Type B pancreatic cell (in vitro differentiated cells): ENCODE data around the gene RPH3AL. TPM values are rescaled to one million over a fixed set of nuclear protein-coding genes. Genes with fewer than 3 reads are reported as not detected.

Experiments used
- DNase-seq: peaks from one replicate; pipeline ENCODE4 v3.0.0; 2021; ENCODE audit warnings: mixed read lengths; ENCODE audit not compliant: unreplicated experiment; ENCODE audit errors: extremely low spot score
- H3K27ac Mint-ChIP-seq: 2 replicates; pipeline ENCODE4 v1.8.0; 2021; ENCODE audit warnings: mild to moderate bottlenecking, mixed read lengths
- H3K27me3 Mint-ChIP-seq: 2 replicates; pipeline ENCODE4 v1.8.0; 2021; ENCODE audit warnings: mixed read lengths
- H3K36me3 Mint-ChIP-seq: 2 replicates; pipeline ENCODE4 v1.8.0; 2021; ENCODE audit warnings: mixed read lengths
- H3K4me1 Mint-ChIP-seq: one replicate; pipeline ENCODE4 v1.8.0; 2021; ENCODE audit warnings: mixed read lengths; ENCODE audit not compliant: unreplicated experiment
- H3K4me3 Mint-ChIP-seq: 2 replicates; pipeline ENCODE4 v1.8.0; 2021; ENCODE audit warnings: mild to moderate bottlenecking, mixed read lengths
- H3K9me3 Mint-ChIP-seq: 2 replicates; pipeline ENCODE4 v1.8.0; 2021; ENCODE audit warnings: mixed read lengths
- CTCF ChIP-seq: fragments of 200-600 bp; sonication (generic); conservative IDR thresholded peaks from 2 replicates; pipeline ENCODE4 v1.5.0; 2021; ENCODE audit warnings: antibody characterized with exemption, mild to moderate bottlenecking
- total RNA-seq: library from RNA; stranded (reverse); gene quantifications from 2 replicates; pipeline ENCODE4 v1.2.1, GENCODE V29; 2021; ENCODE audit warnings: low replicate concordance

The RPH3AL gene
- total RNA-seq, 1 donor from 2014 or later = 13.5 TPM

GRCh38 chr17:291587-291986 is 61.0 kb downstream of the RPH3AL start:
- no peak overlapping the region for H3K4me3 Mint-ChIP-seq
- TF ChIP-seq CTCF = no peak
- no peaks in the 10 kb centered on the region for H3K9me3 Mint-ChIP-seq
- no peak overlapping the region for H3K27ac Mint-ChIP-seq
- H3K27me3 Mint-ChIP-seq = no peaks in the 10 kb centered on the region
- DNase-seq = no peak
- H3K36me3 Mint-ChIP-seq = no peaks in the 10 kb centered on the region
- H3K4me1 Mint-ChIP-seq = peaks cover 11% of the 10 kb centered on the region

GRCh38 chr17:290626-291025 is 62.0 kb downstream of the RPH3AL start:
- Mint-ChIP-seq H3K27me3 (no peaks in the 10 kb centered on the region), H3K36me3 (no peaks in the 10 kb centered on the region), H3K27ac (no peak overlapping the region), H3K4me3 (no peak overlapping the region), H3K9me3 (no peaks in the 10 kb centered on the region), H3K4me1 (peaks cover 15% of the 10 kb centered on the region)
- no peak for DNase-seq
- no peak for TF ChIP-seq CTCF

- Mint-ChIP-seq H3K9me3 (no peaks in the 10 kb centered on the region), H3K4me3 (no peak overlapping the region), H3K4me1 (peaks cover 15% of the 10 kb centered on the region), H3K27ac (no peak overlapping the region), H3K36me3 (no peaks in the 10 kb centered on the region), H3K27me3 (no peaks in the 10 kb centered on the region)
- DNase-seq = no peak
- no peak for TF ChIP-seq CTCF
Measured at GRCh38 chr17:290121-290521, 62.5 kb downstream of the RPH3AL start.

GRCh38 chr17:289409-289808 is 63.2 kb downstream of the RPH3AL start:
- no peak for DNase-seq
- TF ChIP-seq CTCF = no peak
- Mint-ChIP-seq H3K4me3 (no peak overlapping the region), H3K4me1 (peaks cover 15% of the 10 kb centered on the region), H3K27ac (no peak overlapping the region), H3K9me3 (no peaks in the 10 kb centered on the region), H3K36me3 (no peaks in the 10 kb centered on the region), H3K27me3 (no peaks in the 10 kb centered on the region)

GRCh38 chr17:288802-289356 is 63.7 kb downstream of the RPH3AL start:
- no peak for TF ChIP-seq CTCF
- no peak overlapping the region for H3K27ac Mint-ChIP-seq
- no peaks in the 10 kb centered on the region for H3K27me3 Mint-ChIP-seq
- no peaks in the 10 kb centered on the region for H3K9me3 Mint-ChIP-seq
- no peak overlapping the region for H3K4me3 Mint-ChIP-seq
- peaks cover 15% of the 10 kb centered on the region for H3K4me1 Mint-ChIP-seq
- DNase-seq = no peak
- H3K36me3 Mint-ChIP-seq = no peaks in the 10 kb centered on the region

- peak; percentile 62 for DNase-seq
- H3K27me3 Mint-ChIP-seq = no peaks in the 10 kb centered on the region
- H3K4me3 Mint-ChIP-seq = no peak overlapping the region
- no peaks in the 10 kb centered on the region for H3K9me3 Mint-ChIP-seq
- TF ChIP-seq CTCF = no peak
- H3K4me1 Mint-ChIP-seq = peaks cover 18% of the 10 kb centered on the region
- H3K27ac Mint-ChIP-seq = no peak overlapping the region
- no peaks in the 10 kb centered on the region for H3K36me3 Mint-ChIP-seq
Measured at GRCh38 chr17:286571-286970, 66.0 kb downstream of the RPH3AL start.
